ENCODE measurements around the gene WDR64. TPM values are rescaled to one million over a fixed set of nuclear protein-coding genes. Genes with fewer than 3 reads are reported as not detected.

Gene WDR64
- total RNA-seq, 1 donor from 2014 or later: not detected

DNA sequence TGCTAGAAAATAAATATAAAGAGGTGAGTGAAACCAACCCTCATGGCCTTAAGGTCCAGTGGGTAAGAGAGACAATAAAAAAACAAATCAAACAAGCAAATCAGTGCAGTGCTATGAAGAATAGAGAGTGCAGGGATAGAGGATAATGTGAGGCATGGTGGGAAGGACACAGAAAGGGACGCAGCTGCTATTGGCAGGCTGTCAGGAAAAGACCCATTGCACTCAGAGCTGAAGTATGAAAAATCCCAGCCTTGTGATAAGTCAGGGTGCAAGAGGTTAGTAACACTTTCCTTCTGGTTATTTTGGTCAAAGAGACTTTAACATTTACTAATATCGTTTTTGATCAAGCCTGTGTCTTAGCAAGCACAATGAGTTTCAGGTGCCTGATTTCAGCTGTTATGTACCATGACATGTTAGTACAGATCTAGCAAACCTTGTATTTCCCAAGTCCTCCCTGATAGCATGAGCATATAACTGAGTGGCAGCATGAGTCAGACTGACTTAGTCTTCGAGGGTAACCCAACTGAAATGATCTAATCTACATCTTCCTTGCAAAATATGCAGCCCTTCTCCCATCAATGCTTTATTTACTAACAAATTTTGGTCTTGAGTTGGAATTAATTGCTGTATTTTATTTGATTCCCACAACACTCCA, 43.6 kb upstream of the WDR64 start:
- H3K36me3 ChIP-seq (ENCODE audit: control insufficient read depth, insufficient read depth, low read length): no peaks in the 10 kb centered on the region
- TF ChIP-seq, protein P1, sequence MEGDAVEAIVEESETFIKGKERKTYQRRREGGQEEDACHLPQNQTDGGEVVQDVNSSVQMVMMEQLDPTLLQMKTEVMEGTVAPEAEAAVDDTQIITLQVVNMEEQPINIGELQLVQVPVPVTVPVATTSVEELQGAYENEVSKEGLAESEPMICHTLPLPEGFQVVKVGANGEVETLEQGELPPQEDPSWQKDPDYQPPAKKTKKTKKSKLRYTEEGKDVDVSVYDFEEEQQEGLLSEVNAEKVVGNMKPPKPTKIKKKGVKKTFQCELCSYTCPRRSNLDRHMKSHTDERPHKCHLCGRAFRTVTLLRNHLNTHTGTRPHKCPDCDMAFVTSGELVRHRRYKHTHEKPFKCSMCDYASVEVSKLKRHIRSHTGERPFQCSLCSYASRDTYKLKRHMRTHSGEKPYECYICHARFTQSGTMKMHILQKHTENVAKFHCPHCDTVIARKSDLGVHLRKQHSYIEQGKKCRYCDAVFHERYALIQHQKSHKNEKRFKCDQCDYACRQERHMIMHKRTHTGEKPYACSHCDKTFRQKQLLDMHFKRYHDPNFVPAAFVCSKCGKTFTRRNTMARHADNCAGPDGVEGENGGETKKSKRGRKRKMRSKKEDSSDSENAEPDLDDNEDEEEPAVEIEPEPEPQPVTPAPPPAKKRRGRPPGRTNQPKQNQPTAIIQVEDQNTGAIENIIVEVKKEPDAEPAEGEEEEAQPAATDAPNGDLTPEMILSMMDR (IDR thresholded peaks at IDR 0.05; ENCODE audit: insufficient read depth, low read length, poor library complexity, severe bottlenecking): no peak
- H3K4me3 ChIP-seq (ENCODE audit: low read depth, low read length): no peak overlapping the region
- H3K27me3 ChIP-seq (ENCODE audit: control insufficient read depth, insufficient read depth, low read length): no peaks in the 10 kb centered on the region
- no peak for DNase-seq (ENCODE audit: low read depth)

DNA sequence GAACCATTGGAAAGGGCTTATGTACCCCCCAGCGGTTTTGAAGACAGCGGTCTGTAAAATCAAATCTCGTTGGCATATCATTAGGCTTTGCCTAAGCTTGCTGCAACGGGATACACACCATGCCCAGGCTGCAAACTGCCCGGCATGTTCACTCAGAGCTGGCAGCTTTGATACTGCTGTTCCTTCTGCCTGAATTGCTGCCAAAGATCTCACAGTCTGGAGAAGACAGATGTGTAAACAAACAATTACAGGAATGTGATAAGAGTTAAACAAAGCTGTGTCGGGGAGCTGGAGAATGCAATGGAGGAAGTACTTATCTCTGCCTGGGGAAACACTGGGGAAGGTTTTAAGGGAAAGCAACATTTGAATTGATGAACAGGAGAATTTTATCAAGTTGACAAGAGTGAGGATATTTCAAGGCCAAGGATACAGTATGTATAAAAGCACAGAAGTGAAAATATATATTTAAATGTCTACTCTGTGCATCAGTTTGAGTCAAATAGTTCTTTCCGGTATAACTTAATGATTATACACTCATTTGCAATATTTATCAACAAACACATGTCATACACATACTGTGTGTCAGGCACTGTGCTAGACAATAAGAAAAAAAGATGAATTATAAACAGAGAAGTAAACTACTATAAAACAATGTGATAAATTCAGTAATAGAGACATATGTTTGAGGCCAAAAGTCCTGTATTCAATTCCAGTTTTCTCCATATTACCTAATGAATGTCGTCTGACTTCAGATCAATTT, 41.8 kb upstream of the WDR64 start:
- Histone ChIP-seq H3K36me3 (ENCODE audit: control insufficient read depth, insufficient read depth, low read length) (no peaks in the 10 kb centered on the region), H3K27me3 (ENCODE audit: control insufficient read depth, insufficient read depth, low read length) (no peaks in the 10 kb centered on the region), H3K4me3 (ENCODE audit: low read depth, low read length) (no peak overlapping the region)
- TF ChIP-seq, protein P1 (IDR thresholded peaks at IDR 0.05; ENCODE audit: insufficient read depth, low read length, poor library complexity, severe bottlenecking): no peak
- DNase-seq (ENCODE audit: low read depth): no peak

DNA sequence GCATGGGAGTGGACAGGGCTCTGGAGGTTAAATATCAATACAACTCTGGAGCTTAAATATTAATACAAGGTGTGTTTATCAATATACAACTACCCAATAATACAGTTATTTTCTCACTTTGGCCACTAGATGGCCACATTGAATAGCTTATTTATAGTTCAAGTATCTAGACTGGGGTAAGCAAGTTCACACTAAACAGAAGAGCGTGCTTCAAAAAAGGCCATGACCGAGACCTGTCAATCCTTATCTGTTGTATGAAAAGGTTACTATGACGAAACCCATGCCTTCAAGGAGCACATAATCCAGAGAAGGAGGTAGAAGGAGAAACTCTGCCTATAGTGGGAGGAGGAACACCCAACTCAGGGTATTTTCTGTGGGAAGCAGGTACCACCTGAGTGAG, 41.0 kb upstream of the WDR64 start:
- DNase-seq (ENCODE audit: low read depth): no peak
- no peaks in the 10 kb centered on the region for H3K27me3 ChIP-seq (ENCODE audit: control insufficient read depth, insufficient read depth, low read length)
- no peaks in the 10 kb centered on the region for H3K36me3 ChIP-seq (ENCODE audit: control insufficient read depth, insufficient read depth, low read length)
- TF ChIP-seq, protein P1 (IDR thresholded peaks at IDR 0.05; ENCODE audit: insufficient read depth, low read length, poor library complexity, severe bottlenecking): peak; percentile 53
- no peak overlapping the region for H3K4me3 ChIP-seq (ENCODE audit: low read depth, low read length)

DNA sequence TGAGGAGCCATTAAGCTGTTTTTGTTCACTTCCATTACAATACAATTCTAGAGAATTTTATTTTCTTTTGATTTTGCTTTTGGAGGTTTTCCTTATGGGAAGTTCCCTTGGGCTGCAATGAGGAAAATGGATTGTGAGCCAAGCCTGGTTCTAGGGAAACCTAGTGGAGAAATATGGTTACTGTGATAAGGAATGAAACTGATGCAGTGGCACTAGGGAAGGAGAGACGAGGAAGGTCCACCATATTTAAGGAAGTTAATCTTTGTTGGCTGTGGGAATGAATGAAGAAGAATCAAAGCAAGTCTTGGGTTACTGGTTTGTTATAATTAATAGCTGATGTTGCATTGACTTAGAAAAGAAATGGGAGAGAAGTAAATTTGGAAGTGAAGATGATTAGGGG, 40.3 kb upstream of the WDR64 start:
- no peak for DNase-seq (ENCODE audit: low read depth)
- no peaks in the 10 kb centered on the region for H3K27me3 ChIP-seq (ENCODE audit: control insufficient read depth, insufficient read depth, low read length)
- TF ChIP-seq, protein P1 (IDR thresholded peaks at IDR 0.05; ENCODE audit: insufficient read depth, low read length, poor library complexity, severe bottlenecking): no peak
- H3K4me3 ChIP-seq (ENCODE audit: low read depth, low read length): no peak overlapping the region
- no peaks in the 10 kb centered on the region for H3K36me3 ChIP-seq (ENCODE audit: control insufficient read depth, insufficient read depth, low read length)

DNA sequence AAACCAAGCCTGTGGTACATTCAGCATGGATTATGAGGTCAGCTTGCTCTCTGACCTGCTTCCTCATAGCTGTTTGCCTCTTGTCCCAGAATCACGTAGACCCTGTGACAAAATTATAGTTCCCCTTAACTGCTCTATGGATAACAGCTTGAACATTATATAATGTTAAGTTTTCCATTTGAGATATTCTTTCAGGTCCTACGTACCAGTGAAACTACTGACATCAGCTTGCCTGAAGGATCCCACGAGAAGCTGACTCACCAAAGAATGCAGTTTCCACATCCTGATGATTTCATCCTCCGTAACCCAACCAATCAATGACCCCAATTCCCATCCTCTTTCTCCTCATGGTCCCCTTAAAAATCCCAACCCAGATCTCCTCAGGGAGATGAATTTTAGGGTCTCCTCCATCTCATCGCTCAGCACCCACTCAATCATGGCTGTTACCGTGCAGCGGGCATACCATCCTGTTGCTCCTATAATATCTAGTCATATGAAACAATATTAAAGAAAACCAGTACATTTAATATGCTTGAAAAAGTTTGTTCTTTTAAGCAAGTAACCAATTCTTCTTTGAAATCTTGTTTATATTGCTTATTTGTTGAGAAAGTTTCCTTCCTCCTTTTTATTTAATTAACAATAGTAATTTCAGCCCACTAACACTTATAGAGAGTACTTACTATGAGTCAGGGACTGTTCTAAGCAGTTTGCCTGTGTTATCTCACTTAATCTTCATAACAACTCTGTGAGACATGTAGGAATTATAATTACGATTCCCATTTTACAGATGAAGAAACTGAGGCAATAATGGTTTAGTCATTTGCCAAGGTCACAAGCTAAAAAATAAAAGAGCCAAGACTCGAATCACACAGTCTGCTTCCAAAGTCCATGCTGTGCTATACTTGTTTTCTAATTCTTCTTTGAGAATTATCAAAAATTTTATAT, 39.3 kb upstream of the WDR64 start:
- DNase-seq (ENCODE audit: low read depth): no peak
- TF ChIP-seq, protein P1 (IDR thresholded peaks at IDR 0.05; ENCODE audit: insufficient read depth, low read length, poor library complexity, severe bottlenecking): no peak
- no peaks in the 10 kb centered on the region for H3K36me3 ChIP-seq (ENCODE audit: control insufficient read depth, insufficient read depth, low read length)
- H3K4me3 ChIP-seq (ENCODE audit: low read depth, low read length): no peak overlapping the region
- no peaks in the 10 kb centered on the region for H3K27me3 ChIP-seq (ENCODE audit: control insufficient read depth, insufficient read depth, low read length)
